ENCODE results near the gene ADRA2A. TPM values are rescaled to one million over a fixed set of nuclear protein-coding genes. Genes with fewer than 3 reads are reported as not detected.

ADRA2A gene
- total RNA-seq, 1 donor from 2014 or later: 3.8 TPM

GRCh38 chr10:111084366-111085255, 7.8 kb downstream of the ADRA2A start:
- peaks cover 5% of the 10 kb centered on the region for H3K27me3 ChIP-seq (ENCODE audit: low read depth)
- H3K4me1 ChIP-seq: no peaks in the 10 kb centered on the region
- no peak for TF ChIP-seq CTCF (IDR thresholded peaks at IDR 0.05)
- DNase-seq (no peak), ATAC-seq (no peak)
- intact Hi-C loops (cut with DNase I): no loop called here
- no peak overlapping the region for H3K27ac ChIP-seq
- no peaks in the 10 kb centered on the region for H3K36me3 ChIP-seq
- H3K4me3 ChIP-seq: no peak overlapping the region
- H3K9me3 ChIP-seq: no peaks in the 10 kb centered on the region

GRCh38 chr10:111085690-111086353, 9.0 kb downstream of the ADRA2A start:
- no peak for TF ChIP-seq CTCF (IDR thresholded peaks at IDR 0.05)

DNA sequence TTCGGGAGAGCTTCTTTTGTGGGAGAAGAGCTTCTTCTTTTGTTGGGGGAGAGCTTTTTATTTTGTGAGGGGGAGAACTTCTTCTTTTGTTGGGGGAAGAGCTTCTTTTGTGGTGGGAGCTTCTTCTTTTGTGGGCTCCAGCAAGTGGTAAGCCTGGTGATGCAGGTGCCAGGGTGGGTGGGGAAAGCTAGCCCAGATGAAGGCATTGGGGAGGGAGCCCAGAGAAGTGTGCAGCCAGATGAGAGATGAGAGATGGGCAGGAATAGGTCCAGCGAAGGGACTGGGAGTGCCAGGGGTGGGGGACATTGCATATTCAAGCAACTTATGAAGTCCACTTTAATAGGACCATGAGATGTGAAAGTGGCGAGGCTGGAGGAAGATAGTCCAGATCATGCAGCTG, 9.7 kb downstream of the ADRA2A start:
- H3K36me3 ChIP-seq: no peaks in the 10 kb centered on the region
- intact Hi-C loops (cut with DNase I): no loop called here
- no peak for DNase-seq

More at GRCh38 chr10:111085690-111086353, 9.0 kb downstream of the ADRA2A start:
- Histone ChIP-seq H3K27me3 (ENCODE audit: low read depth) (no peaks in the 10 kb centered on the region), H3K4me1 (no peaks in the 10 kb centered on the region), H3K4me3 (no peak overlapping the region), H3K9me3 (no peaks in the 10 kb centered on the region), H3K36me3 (no peaks in the 10 kb centered on the region), H3K27ac (no peak overlapping the region)
- DNase-seq (no peak), ATAC-seq (no peak)
- intact Hi-C loops (cut with DNase I): no loop called here

GRCh38 chr10:111087331-111087756, 10.5 kb downstream of the ADRA2A start:
- Histone ChIP-seq H3K36me3 (no peaks in the 10 kb centered on the region), H3K27ac (no peak overlapping the region), H3K9me3 (no peaks in the 10 kb centered on the region), H3K4me3 (no peak overlapping the region), H3K27me3 (ENCODE audit: low read depth) (no peaks in the 10 kb centered on the region), H3K4me1 (no peaks in the 10 kb centered on the region)
- DNase-seq (no peak), ATAC-seq (no peak)
- no peak for TF ChIP-seq CTCF (IDR thresholded peaks at IDR 0.05)
- intact Hi-C loops (cut with DNase I): no loop called here

More for the DNA sequence above, 9.7 kb downstream of the ADRA2A start:
- no peak overlapping the region for H3K27ac ChIP-seq
- no peak for TF ChIP-seq CTCF (IDR thresholded peaks at IDR 0.05)
- ATAC-seq: no peak
- no peaks in the 10 kb centered on the region for H3K9me3 ChIP-seq
- H3K4me1 ChIP-seq: no peaks in the 10 kb centered on the region
- no peaks in the 10 kb centered on the region for H3K27me3 ChIP-seq (ENCODE audit: low read depth)
- H3K4me3 ChIP-seq: no peak overlapping the region

GRCh38 chr10:111087968-111088505, 11.2 kb downstream of the ADRA2A start:
- no peaks in the 10 kb centered on the region for H3K9me3 ChIP-seq
- ATAC-seq (no peak), DNase-seq (no peak)
- intact Hi-C loops (cut with DNase I): no loop called here
- no peaks in the 10 kb centered on the region for H3K36me3 ChIP-seq
- no peak for TF ChIP-seq CTCF (IDR thresholded peaks at IDR 0.05)
- no peaks in the 10 kb centered on the region for H3K4me1 ChIP-seq
- H3K27ac ChIP-seq: no peak overlapping the region
- H3K4me3 ChIP-seq: no peak overlapping the region
- no peaks in the 10 kb centered on the region for H3K27me3 ChIP-seq (ENCODE audit: low read depth)

Data from lower lobe of right lung (tissue), 2 donors.